GM12891 (cell line): Measurements from ENCODE around the gene GDPD5.

ENCODE experiments used
- DNase-seq: peaks from one replicate; pipeline ENCODE4 v3.0.0; 2011; ENCODE audit warnings: low spot score; ENCODE audit not compliant: insufficient read length
- FAIRE-seq: peaks from 2 replicates; lab custom pipeline; 2011; peaks lifted over from hg19 to GRCh38; lab: Jason Lieb, UNC
- PAX5 ChIP-seq: IDR thresholded peaks from 2 replicates; pipeline ENCODE4 v1.6.1; 2011; ENCODE audit warnings: low read length, moderate library complexity, mild to moderate bottlenecking; ENCODE audit not compliant: insufficient read depth, severe bottlenecking
- POLR2A ChIP-seq: IDR thresholded peaks from 2 replicates; pipeline ENCODE4 v1.6.1; 2011; ENCODE audit warnings: low read depth, low read length, control low read depth
- POLR2AphosphoS5 ChIP-seq: IDR thresholded peaks from 2 replicates; pipeline ENCODE4 v1.6.1; 2011; ENCODE audit warnings: low read depth, low read length, control low read depth
- POU2F2 ChIP-seq: IDR thresholded peaks from 2 replicates; pipeline ENCODE4 v1.6.1; 2011; ENCODE audit warnings: low read depth, mild to moderate bottlenecking, control low read depth, low read length, moderate library complexity
- SPI1 ChIP-seq: IDR thresholded peaks from 2 replicates; pipeline ENCODE4 v1.6.1; 2011; ENCODE audit warnings: low read depth, low read length, control low read depth
- TAF1 ChIP-seq: IDR thresholded peaks from 2 replicates; pipeline ENCODE4 v1.6.1; 2011; ENCODE audit warnings: low read depth, low read length, control low read depth

Gene GDPD5

GRCh38 chr11:75560644-75561043 lies 34.9 kb upstream of the GDPD5 start:
- FAIRE-seq: no peak
- no peak for TF ChIP-seq POLR2AphosphoS5
- TF ChIP-seq SPI1: no peak
- TF ChIP-seq PAX5: no peak
- no peak for TF ChIP-seq TAF1
- TF ChIP-seq POU2F2: no peak
- TF ChIP-seq POLR2A: no peak
- no peak for DNase-seq

DNA sequence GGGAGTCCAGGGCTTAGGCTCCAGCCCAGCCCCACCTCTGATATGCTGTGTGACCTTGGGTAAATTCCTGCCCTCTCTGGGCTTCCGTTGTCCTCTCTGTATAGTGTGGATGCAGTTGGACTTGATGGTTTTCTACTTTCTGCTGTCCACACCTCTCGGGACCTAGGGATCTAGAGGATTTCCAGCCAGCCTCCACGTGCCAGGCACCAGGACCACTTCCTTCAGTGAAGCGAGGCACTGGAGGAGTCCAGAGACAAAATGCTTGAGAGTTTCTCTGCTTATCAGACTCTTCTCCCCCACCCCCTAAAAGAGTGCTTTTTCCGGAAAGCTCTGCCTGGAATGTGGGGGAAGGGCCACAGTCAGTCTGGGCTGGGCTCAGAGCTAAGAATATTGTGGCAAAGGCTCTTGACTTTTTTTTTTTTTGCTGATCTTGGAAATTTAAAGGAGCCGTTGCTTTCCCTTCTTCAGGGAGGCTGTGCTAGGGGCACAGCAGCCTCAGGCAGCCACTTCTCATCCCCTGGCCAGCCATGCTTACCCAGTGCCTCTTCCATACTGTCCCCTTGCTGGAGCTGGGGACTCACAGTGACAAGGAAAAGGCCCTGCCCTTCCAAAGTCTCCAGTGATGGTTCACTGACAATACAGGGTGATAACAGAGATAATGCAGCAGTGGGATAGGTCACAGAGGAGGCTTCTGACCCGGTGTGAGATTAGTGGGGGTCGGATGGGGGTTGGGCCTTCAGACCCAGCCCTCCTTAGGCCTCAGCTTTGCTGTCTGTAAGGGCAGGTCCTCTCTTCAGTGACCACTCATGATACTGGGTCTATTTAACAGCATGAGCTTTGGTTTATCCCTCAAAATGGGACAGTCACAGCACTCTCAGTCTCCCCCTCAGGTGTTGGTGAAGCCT lies 33.5 kb upstream of the GDPD5 start:
- TF ChIP-seq PAX5 (no peak), POLR2A (no peak), SPI1 (no peak), POU2F2 (no peak)
- FAIRE-seq (no peak), DNase-seq (no peak)

GRCh38 chr11:75557666-75558494 lies 32.1 kb upstream of the GDPD5 start:
- FAIRE-seq: no peak

GRCh38 chr11:75556275-75556674 lies 30.5 kb upstream of the GDPD5 start:
- DNase-seq: no peak
- FAIRE-seq: no peak
- TF ChIP-seq POLR2AphosphoS5 (no peak), TAF1 (no peak), POU2F2 (no peak), SPI1 (no peak), POLR2A (no peak)

More at GRCh38 chr11:75557666-75558494, 32.1 kb upstream of the GDPD5 start:
- DNase-seq: no peak
- TF ChIP-seq TAF1: no peak
- no peak for TF ChIP-seq POLR2A
- TF ChIP-seq SPI1: no peak
- no peak for TF ChIP-seq POU2F2
- no peak for TF ChIP-seq PAX5
- TF ChIP-seq POLR2AphosphoS5: no peak

- TF ChIP-seq POU2F2 (no peak), SPI1 (no peak), TAF1 (no peak), POLR2AphosphoS5 (no peak), PAX5 (no peak), POLR2A (no peak)
- DNase-seq (no peak), FAIRE-seq (no peak)
Measured at GRCh38 chr11:75555079-75555811, 29.5 kb upstream of the GDPD5 start.

GRCh38 chr11:75554258-75555022 lies 28.7 kb upstream of the GDPD5 start:
- TF ChIP-seq POLR2AphosphoS5 (no peak), POLR2A (no peak), PAX5 (no peak), POU2F2 (no peak), TAF1 (no peak)
- FAIRE-seq (no peak), DNase-seq (no peak)

GRCh38 chr11:75553889-75554257 lies 28.1 kb upstream of the GDPD5 start:
- FAIRE-seq: no peak
- TF ChIP-seq PAX5 (no peak), POU2F2 (no peak), POLR2AphosphoS5 (no peak), POLR2A (no peak), SPI1 (no peak)
- no peak for DNase-seq

DNA sequence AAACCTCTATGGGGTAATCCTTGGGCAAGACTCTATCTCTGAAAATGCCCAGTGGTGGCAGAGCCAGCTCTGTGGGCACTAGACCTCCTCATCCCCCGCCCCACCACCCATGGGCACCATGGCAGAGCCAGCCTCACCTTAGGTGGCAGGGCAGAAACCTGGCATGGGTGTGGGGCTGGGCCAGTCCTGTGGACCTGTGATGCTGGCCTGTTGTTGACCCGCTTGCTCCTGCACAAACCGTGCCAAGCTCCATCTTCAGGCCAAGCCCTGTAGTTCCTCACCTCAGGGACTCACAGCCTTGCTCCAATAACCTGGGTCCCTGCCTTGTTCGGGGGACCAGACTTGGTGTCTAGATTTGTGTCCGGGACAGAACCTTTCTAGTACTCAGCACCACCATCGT lies 27.4 kb upstream of the GDPD5 start:
- no peak for TF ChIP-seq TAF1
- TF ChIP-seq POU2F2: no peak
- TF ChIP-seq PAX5: no peak
- no peak for TF ChIP-seq POLR2A
- TF ChIP-seq SPI1: no peak
- no peak for TF ChIP-seq POLR2AphosphoS5
- DNase-seq: no peak
- FAIRE-seq: no peak

DNA sequence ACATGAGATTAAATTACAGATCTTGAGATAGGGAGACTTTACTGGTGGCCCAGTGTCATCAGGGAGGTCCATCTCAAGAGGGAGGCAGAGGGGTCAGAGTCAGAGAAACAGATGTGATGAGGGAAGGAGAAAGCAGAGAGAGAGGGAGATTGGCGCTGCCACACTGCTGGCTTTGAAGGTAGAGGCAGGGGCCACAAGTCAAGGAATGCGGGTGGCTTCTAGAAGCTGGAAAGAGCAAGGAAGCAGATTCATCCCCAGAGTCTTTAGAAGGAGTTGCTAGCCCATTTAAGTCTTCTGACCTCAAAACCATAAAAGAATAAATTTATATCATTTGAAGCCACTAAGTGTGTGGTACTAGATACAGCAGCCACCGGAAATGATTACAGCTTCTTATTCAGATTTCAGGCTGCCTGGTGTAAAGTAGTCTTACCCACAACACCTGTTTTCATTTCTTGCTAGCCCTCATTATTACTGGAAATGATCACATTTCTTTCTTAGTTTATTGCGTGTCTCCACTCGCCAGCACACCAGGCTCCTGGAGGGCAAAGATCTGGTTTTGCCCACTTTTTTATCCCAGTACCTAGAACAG lies 23.7 kb upstream of the GDPD5 start:
- FAIRE-seq (no peak), DNase-seq (no peak)
- TF ChIP-seq SPI1: no peak
- TF ChIP-seq PAX5: no peak
- no peak for TF ChIP-seq POU2F2
- TF ChIP-seq POLR2A: no peak
